Measurements from ENCODE around the gene MYL9. TPM values are rescaled to one million over a fixed set of nuclear protein-coding genes. Genes with fewer than 3 reads are reported as not detected.
"Not testable (repeated sequence)": the region's sequence is repeated elsewhere in the genome, so short reads cannot be mapped to it uniquely, and the experiment has no call there.

Gene MYL9
- 1,833 TPM for total RNA-seq

GRCh38 chr20:36541227-36541767 is at the start of gene MYL9:
Gene MYL9 (plus strand): TSS chr20:36541519. CDS start chr20:36544885, 3,366 bp downstream.
- peak; percentile 87 for DNase-seq (ENCODE audit: low spot score)

- DNase-seq (ENCODE audit: low spot score) = no peak
These were observed 49.3 kb upstream of the MYL9 start for GRCh38 chr20:36491901-36492617.

DNA sequence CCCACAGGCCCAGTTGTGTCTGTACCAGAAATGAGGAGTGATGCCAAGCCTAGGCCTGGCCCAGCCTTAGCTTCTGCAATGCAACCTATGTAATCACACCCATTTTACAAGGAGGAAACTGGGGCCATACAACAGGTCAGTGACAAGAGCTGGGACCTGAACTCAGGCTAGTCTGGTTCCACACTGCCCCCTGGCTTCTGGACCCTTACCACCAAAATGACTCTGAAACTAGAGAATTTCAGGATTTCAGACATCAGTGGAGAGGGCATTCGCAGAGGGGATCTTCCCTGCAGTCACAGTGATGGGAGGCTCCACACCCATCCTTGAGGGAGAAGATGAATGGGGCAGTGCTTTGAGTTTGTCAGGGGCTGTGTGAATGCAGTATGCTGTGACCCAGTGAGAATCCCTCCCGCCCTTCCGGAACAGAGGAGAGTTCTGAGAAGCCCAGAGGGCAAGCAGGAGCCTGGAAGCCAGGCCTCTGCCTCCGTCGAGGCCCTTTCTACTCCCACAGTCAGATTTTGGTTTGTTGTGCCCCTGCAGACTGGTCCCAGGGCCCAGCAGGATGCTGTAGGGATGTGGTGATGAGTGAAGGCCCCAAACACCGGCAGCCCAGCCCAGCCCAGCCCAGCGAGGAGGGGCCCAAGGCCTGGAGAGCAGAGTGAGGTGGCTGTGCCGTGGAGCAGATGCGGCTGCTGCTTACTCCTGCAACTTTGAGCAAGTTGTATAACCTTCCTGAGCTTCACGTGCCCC is 48.1 kb upstream of the MYL9 start:
- no peak for DNase-seq (ENCODE audit: low spot score)

DNA sequence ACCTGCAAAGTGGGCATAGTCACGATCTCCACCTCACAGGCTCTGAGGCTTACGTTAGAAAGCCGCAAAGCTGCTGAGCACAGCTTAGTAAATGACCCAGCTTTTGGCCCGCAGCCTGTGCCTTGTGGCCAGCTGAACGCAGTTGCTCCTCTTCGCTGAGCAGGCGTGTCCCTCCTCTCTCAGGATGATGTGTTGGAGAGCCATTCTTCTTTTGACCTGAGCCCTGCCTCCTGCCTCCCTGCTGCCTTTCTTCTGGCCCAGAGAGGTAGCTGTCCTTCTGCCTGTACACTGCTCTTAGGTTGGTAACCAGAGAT is 47.6 kb upstream of the MYL9 start:
- DNase-seq (ENCODE audit: low spot score) = peak; percentile 57

DNA sequence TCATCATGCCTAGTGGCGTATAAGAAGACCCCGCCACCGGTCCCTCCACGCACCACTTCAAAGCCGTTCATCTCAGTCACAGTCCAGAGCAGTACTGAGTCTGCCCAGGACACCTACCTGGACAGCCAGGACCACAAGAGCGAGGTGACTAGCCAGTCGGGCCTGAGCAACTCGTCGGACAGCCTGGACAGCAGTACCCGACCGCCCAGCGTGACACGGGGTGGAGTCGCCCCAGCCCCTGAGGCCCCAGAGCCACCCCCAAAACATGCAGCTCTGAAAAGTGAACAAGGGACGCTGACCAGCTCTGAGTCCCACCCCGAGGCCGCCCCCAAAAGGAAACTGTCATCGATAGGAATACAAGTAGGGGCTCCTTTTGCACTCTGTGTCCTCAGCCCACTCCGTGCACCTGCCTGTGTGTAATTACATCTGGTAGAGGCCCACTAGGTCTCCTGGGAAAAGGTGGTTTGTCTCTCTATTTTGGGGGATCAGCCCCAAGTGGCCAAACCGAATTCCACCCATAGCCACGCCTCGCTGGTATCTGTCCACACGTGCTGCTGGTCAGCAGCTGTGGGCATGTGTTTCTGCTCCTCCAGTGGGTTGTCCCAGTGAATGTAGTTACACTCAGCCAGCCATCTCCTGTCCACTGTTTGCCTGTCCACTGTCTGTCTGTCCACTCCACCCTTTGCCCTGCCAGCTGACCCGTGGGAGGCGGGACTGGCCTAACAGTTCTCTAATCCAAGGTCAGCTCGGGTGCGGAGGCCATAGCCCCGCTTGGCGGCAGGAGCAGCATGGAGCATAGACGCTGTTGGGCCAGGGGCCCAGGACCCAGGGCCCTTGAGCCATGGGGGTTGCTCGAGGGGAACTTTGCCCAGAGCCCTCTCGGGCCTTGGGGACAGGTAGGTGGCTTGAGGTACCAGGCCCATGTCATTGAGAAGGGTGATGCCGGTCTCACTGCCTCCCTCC is 44.3 kb upstream of the MYL9 start:
- no peak for DNase-seq (ENCODE audit: low spot score)

DNA sequence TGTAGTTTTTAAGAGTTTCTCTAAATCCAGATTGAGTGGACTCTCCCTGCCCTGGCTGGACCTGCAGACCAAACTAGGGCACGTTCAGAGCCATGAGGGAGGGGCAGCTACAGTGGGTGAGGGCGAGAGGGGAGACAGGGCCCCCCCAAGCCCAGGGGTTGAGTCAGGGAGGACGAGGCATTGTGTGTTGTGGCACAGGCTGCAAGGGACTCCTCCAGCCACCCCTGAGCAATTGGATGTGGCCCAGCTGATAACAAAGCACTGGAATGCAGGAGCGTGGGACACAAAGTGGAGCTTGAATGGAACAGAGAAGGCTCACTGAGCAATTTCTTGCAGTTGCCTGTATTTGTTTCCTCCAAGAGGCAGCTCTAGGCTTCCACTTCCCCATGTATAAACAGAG is 43.5 kb upstream of the MYL9 start:
- no peak for DNase-seq (ENCODE audit: low spot score)

- no peak for DNase-seq (ENCODE audit: low spot score)
These were observed 42.7 kb upstream of the MYL9 start for GRCh38 chr20:36498386-36499179.

- no peak for DNase-seq (ENCODE audit: low spot score)
These were observed 42.1 kb upstream of the MYL9 start for GRCh38 chr20:36499211-36499610.

GRCh38 chr20:36499723-36500501 is 41.4 kb upstream of the MYL9 start:
- no peak for DNase-seq (ENCODE audit: low spot score)

DNA sequence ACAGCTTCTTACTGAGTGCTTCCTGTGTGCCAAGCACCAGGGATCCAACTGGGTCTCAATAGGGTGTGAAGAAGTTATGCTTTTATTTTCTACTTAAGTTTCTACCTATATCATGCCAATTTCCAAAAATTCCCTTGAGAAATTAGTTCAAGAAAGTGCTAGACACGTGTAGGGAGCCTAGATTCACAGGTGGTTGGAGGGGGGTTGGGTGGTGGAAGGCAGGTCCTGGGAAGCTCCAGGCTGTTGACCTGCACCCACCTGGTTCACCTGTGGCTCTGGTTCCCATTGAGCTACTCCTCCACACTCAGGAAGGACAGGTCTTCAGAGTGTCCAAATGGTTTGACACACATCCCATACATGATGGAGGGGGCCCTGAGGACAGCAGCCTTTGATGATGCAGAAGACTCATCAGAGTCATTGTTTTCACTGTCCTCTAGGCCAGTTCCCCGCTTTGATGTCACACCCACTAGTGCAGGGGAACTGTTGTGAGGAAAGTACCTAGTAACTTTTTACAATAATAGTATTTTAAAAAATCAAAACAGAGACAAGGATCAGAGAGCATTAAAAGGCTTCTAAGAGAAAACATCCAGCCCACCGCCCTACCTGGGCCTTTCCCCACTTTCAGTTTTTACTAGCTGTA is 39.8 kb upstream of the MYL9 start:
- DNase-seq (ENCODE audit: low spot score) = no peak

DNA sequence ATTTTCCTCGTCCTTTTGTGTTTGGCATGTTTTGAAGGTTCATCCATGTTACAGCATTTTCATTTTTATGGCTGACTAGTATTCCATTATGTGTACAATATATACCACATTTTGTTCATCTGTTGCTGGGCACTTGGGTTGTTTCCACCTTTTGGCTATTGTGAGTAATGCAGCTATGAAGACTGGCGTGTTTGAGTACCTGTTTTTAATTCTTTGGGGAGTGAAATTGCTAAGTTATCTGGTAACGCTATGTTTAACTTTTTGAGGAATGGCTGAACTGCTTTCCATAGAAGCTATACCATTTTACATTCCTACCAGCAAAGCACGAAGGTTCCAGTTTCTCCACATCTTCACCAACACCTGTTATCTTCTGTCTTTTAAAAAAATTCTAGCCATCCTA is 37.0 kb upstream of the MYL9 start:
- no peak for DNase-seq (ENCODE audit: low spot score)

DNA sequence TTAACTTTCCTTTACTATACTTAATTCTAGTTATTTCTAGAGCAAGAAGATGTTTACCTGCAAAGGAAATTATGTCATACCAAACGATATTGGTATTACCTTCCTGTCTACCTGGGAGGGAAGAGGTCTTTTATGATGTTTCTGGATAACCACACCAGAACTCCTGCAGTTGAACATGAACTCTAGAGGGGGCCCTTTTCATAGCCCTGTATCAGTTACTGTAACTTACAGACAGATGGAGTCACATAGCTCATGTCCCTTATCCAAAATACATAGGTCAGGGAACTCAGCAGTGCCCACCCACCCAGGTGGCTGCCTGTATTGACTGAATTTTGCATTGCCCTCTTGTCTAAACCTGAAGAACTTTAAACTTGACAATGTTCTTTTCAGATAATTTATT is 35.1 kb upstream of the MYL9 start:
- no peak for DNase-seq (ENCODE audit: low spot score)

DNA sequence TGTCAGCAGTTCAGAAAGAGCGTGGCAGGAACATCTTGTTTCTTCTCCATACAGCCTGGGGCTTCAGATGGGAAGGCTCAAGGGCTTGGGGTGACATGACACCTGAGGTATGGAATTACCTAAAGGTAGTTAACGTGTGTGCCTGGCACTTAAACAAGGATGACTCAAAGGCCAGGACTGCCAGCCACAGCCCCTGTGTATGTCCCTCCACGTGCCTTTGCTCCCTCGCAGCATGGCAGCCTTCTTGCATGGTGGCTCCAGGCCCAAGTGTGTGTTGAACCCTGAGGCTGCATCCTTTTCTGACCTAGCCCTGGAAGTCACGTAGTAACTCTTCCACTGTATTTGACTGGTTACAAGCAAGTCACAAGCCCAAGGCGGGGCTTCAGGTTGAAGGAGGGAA is 33.6 kb upstream of the MYL9 start:
- no peak for DNase-seq (ENCODE audit: low spot score)

- DNase-seq (ENCODE audit: low spot score) = no peak
These were observed 22.2 kb upstream of the MYL9 start for GRCh38 chr20:36519012-36519719.

DNA sequence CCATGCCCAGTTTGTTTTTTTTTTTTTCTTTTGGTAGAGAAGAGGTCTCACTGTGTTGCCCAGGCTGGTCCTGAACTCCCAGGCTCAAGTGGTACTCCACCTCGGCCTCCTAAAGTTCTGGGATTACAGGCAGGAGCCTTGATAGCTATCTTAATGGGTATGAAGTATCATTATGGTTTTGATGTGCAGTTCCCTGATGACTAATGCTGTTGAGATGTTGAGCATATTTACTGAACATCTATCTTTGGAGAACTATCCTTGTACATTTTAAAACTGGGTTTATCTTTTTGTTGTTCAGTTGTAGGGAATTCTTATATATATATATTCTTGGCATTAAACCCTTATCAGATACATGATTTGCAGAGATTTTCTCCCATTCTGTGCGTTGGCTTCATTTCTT is 21.4 kb upstream of the MYL9 start:
- DNase-seq (ENCODE audit: low spot score) = no peak

GRCh38 chr20:36521526-36521925 is 19.8 kb upstream of the MYL9 start:
- no peak for DNase-seq (ENCODE audit: low spot score)

- not testable (repeated sequence) for DNase-seq (ENCODE audit: low spot score)
These were observed 18.9 kb upstream of the MYL9 start for GRCh38 chr20:36522412-36522811.

DNA sequence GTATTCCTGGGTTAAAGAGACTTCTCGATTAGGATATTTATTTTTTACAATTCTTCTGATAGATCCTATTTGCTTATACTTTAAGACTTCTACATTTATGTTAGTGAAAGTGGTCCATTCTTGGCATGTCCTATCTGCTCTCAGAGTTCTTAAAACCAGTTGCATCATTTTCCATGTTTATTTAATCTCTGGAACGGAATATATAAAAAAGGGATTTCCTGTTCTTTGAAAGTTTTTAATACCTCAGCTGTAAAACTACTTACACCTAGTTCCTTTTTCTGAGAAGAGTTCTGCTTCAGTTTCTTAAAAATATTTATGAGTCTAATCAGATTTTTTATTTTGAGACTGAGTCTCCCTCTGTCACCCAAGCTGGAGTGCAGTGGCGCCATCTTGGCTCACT is 18.0 kb upstream of the MYL9 start:
- no peak for DNase-seq (ENCODE audit: low spot score)

- DNase-seq (ENCODE audit: low spot score) = no peak
These were observed 15.5 kb upstream of the MYL9 start for GRCh38 chr20:36525620-36526365.
